ENCODE data around the gene OSBPL6.
A peak's percentile ranks its signal among the peaks of the same experiment; 100 is the strongest.
"Not testable (repeated sequence)": the region's sequence is repeated elsewhere in the genome, so short reads cannot be mapped to it uniquely, and the experiment has no call there.

Gene OSBPL6

GRCh38 chr2:178193823-178194599 is at the start of gene OSBPL6:
Gene OSBPL6, plus strand, starts transcription at chr2:178194512. Its CDS starts 111,673 bp downstream, at chr2:178306185.
- DNase-seq (ENCODE audit: low spot score) = peak; percentile 97

GRCh38 chr2:178152033-178152432 is 42.3 kb upstream of the OSBPL6 start:
- peak; percentile 13 for DNase-seq (ENCODE audit: low spot score)

- DNase-seq (ENCODE audit: low spot score) = no peak
Observed at GRCh38 chr2:178152542-178152941, 41.8 kb upstream of the OSBPL6 start.

- no peak for DNase-seq (ENCODE audit: low spot score)
Observed at GRCh38 chr2:178152977-178153376, 41.3 kb upstream of the OSBPL6 start.

- not testable (repeated sequence) for DNase-seq (ENCODE audit: low spot score)
Observed at GRCh38 chr2:178153878-178154277, 40.4 kb upstream of the OSBPL6 start.

GRCh38 chr2:178155524-178155923 is 38.8 kb upstream of the OSBPL6 start:
- no peak for DNase-seq (ENCODE audit: low spot score)

- DNase-seq (ENCODE audit: low spot score) = no peak
Observed at GRCh38 chr2:178157574-178157973, 36.7 kb upstream of the OSBPL6 start.

GRCh38 chr2:178159966-178160365 is 34.3 kb upstream of the OSBPL6 start:
- DNase-seq (ENCODE audit: low spot score) = no peak

GRCh38 chr2:178160601-178161000 is 33.7 kb upstream of the OSBPL6 start:
- DNase-seq (ENCODE audit: low spot score) = no peak

- peak; percentile 45 for DNase-seq (ENCODE audit: low spot score)
Observed at GRCh38 chr2:178163395-178163794, 30.9 kb upstream of the OSBPL6 start.

- no peak for DNase-seq (ENCODE audit: low spot score)
Observed at GRCh38 chr2:178163911-178164310, 30.4 kb upstream of the OSBPL6 start.

- DNase-seq (ENCODE audit: low spot score) = no peak
Observed at GRCh38 chr2:178173657-178174056, 20.7 kb upstream of the OSBPL6 start.

GRCh38 chr2:178177066-178177679 is 17.1 kb upstream of the OSBPL6 start:
- DNase-seq (ENCODE audit: low spot score) = peak; percentile 50

- DNase-seq (ENCODE audit: low spot score) = not testable (repeated sequence)
Observed at GRCh38 chr2:178180648-178181047, 13.7 kb upstream of the OSBPL6 start.

- DNase-seq (ENCODE audit: low spot score) = no peak
Observed at GRCh38 chr2:178187861-178188260, 6.5 kb upstream of the OSBPL6 start.

GRCh38 chr2:178188466-178188865 is 5.8 kb upstream of the OSBPL6 start:
- DNase-seq (ENCODE audit: low spot score) = no peak

GRCh38 chr2:178191004-178191508 is 3.3 kb upstream of the OSBPL6 start:
- no peak for DNase-seq (ENCODE audit: low spot score)

GRCh38 chr2:178191511-178191910 is 2.8 kb upstream of the OSBPL6 start:
- DNase-seq (ENCODE audit: low spot score) = no peak

GRCh38 chr2:178193496-178193822 is 853 bp upstream of the OSBPL6 start:
- no peak for DNase-seq (ENCODE audit: low spot score)

GRCh38 chr2:178194600-178195389 is 483 bp downstream of the OSBPL6 start:
- DNase-seq (ENCODE audit: low spot score) = peak; percentile 77

- DNase-seq (ENCODE audit: low spot score) = no peak
Observed at GRCh38 chr2:178195390-178196166, 1.3 kb downstream of the OSBPL6 start.

GRCh38 chr2:178197791-178198190 is 3.5 kb downstream of the OSBPL6 start:
- DNase-seq (ENCODE audit: low spot score) = no peak
